ENCODE results near the gene MAN1A1. TPM values are rescaled to one million over a fixed set of nuclear protein-coding genes. Genes with fewer than 3 reads are reported as not detected.

MAN1A1 gene
- total and polyA plus RNA-seq, 2 of the 4 experiments (the other 2 are of a cell fraction): 5.9 to 6.4 TPM

DNA sequence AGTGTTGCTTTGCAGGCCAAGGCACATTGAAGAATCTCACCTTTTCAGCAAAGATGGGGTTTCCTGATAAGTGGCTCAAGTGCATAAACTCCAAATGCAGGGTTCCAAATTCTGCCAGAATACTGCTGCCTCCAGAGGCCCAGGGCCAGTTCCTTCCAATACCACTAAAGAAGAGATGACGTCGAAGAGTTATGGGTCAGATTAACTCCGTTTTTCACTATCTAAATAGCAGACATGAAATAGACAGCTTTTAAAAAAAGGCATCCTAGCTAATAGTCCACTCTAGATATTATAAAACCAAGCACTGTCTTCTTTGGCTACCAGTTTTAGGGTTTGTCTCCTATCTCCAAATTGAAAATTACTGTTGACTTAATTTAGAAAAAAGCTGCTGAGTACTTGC, 144.8 kb downstream of the MAN1A1 start:
- Histone ChIP-seq H3K79me1 (ENCODE audit: low read depth in 1 of 2, low read length in 2 of 2) (no peaks in the 10 kb centered on the region), H3K27me3 (ENCODE audit: control insufficient read depth, insufficient read depth, low read length) (no peaks in the 10 kb centered on the region), H3K4ac (ENCODE audit: low read depth, low read length) (no peak overlapping the region), H4K8ac (ENCODE audit: low read depth in 2 of 2, low read length in 2 of 2) (no peak overlapping the region), H3K9me1 (ENCODE audit: insufficient read depth, low read length) (no peaks in the 10 kb centered on the region), H2BK5ac (ENCODE audit: low read depth, low read length, poor library complexity, severe bottlenecking) (no peak overlapping the region), H3K14ac (replicated peaks; ENCODE audit: low read depth, low read length) (no peak overlapping the region), H2BK20ac (ENCODE audit: low read depth, low read length) (no peak overlapping the region), H3K36me3 (ENCODE audit: control insufficient read depth, insufficient read depth, low read length) (peaks cover 4% of the 10 kb centered on the region; the same call in 1 of the 2 replicates), H4K91ac (ENCODE audit: insufficient read depth, low read depth, low read length) (no peak overlapping the region), H2AFZ (replicated peaks; ENCODE audit: low read length, poor library complexity) (no peak overlapping the region), H3K18ac (ENCODE audit: low read depth, low read length) (no peak overlapping the region), H3K4me3 (ENCODE audit: insufficient read depth, low read depth, low read length) (no peak overlapping the region), H3K9me3 (ENCODE audit: control insufficient read depth, insufficient read depth, low read length) (no peaks in the 10 kb centered on the region), H4K20me1 (ENCODE audit: insufficient read depth, low read length) (no peaks in the 10 kb centered on the region), H3K4me2 (ENCODE audit: low read depth, low read length) (no peak overlapping the region), H3K4me1 (ENCODE audit: control insufficient read depth, insufficient read depth, low read length) (no peaks in the 10 kb centered on the region), H2AK9ac (replicated peaks; ENCODE audit: low read depth, low read length, poor library complexity) (no peak overlapping the region), H2AK5ac (ENCODE audit: low read depth, low read length) (no peak overlapping the region), H3K9ac (ENCODE audit: low read depth, low read length) (no peak overlapping the region), H2BK15ac (ENCODE audit: low read depth, low read length) (no peak overlapping the region), H3K23ac (ENCODE audit: low read depth, low read length) (no peak overlapping the region), H3K56ac (ENCODE audit: extremely low read depth, insufficient read depth, low read length) (no peak overlapping the region), H2BK120ac (ENCODE audit: low read depth, low read length) (no peak overlapping the region), H4K5ac (ENCODE audit: low read depth, low read length) (no peak overlapping the region), H3K27ac (ENCODE audit: insufficient read depth, low read length) (no peak overlapping the region)
- intact Hi-C loops (cut with micrococcal nuclease) (no loop called here), in situ Hi-C loops (cut with MboI; ENCODE audit: low sequenced_read_pairs) (no loop called here), dilution Hi-C loops (cut with HindIII; ENCODE audit: low sequenced_read_pairs, unreplicated experiment) (no loop called here)
- no peak for DNase-seq
- TF ChIP-seq, protein P1, sequence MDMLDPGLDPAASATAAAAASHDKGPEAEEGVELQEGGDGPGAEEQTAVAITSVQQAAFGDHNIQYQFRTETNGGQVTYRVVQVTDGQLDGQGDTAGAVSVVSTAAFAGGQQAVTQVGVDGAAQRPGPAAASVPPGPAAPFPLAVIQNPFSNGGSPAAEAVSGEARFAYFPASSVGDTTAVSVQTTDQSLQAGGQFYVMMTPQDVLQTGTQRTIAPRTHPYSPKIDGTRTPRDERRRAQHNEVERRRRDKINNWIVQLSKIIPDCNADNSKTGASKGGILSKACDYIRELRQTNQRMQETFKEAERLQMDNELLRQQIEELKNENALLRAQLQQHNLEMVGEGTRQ (IDR thresholded peaks at IDR 0.05; ENCODE audit: low read depth, low read length): no peak
- TF ChIP-seq SMC3 (IDR thresholded peaks at IDR 0.05; ENCODE audit: low read depth, low read length) (no peak), BHLHE40 (IDR thresholded peaks at IDR 0.05; ENCODE audit: low read depth, low read length) (no peak)
- CTCF ChIA-PET: no interaction called here
- WGBS, 2 experiments (ENCODE audit: extremely low coverage in 2 of 2, insufficient read length in 1 of 2): no CpG with 5 or more reads among the region's 3 CpGs
- BruUV-seq (replicated peaks): no TSS peak
- POLR2A ChIA-PET (ENCODE audit: unreplicated experiment): no interaction called here
- no peak for ATAC-seq (ENCODE audit: low read depth)
